ENCODE results near the gene TCERG1L. TPM values are rescaled to one million over a fixed set of nuclear protein-coding genes. Genes with fewer than 3 reads are reported as not detected.

TCERG1L gene
- total and polyA plus RNA-seq, 4 donors, result not detected

- H3K27ac ChIP-seq (ENCODE audit: low read depth in 1 of 2, low read length in 2 of 2), result no peak overlapping the region
- DNase-seq (no peak), ATAC-seq (ENCODE audit: low FRiP score) (no peak)
- H3K9me3 ChIP-seq (ENCODE audit: control insufficient read depth, low read length), result no peaks in the 10 kb centered on the region
- H3K27me3 ChIP-seq (ENCODE audit: control insufficient read depth in 1 of 2, insufficient read depth in 2 of 2, low read length in 1 of 2), result no peaks in the 10 kb centered on the region
- H3K4me1 ChIP-seq (ENCODE audit: control insufficient read depth in 1 of 2, insufficient read depth in 2 of 2, low read length in 2 of 2), result no peaks in the 10 kb centered on the region
- no peak overlapping the region for H3K4me3 ChIP-seq (ENCODE audit: low read length in 2 of 2)
- intact Hi-C loops (cut with DNase I), result no loop called here
- H3K36me3 ChIP-seq (ENCODE audit: control insufficient read depth in 1 of 2, insufficient read depth in 2 of 2, low read length in 1 of 2), result no peaks in the 10 kb centered on the region
- whole genome bisulfite sequencing, 2 donors, result 41% methylated on average over 3 of the region's 3 CpGs
Measured at GRCh38 chr10:131210181-131210580, 101.3 kb downstream of the TCERG1L start.

GRCh38 chr10:131207584-131208532 lies 103.7 kb downstream of the TCERG1L start:
- Histone ChIP-seq H3K9me3 (ENCODE audit: control insufficient read depth, low read length) (no peaks in the 10 kb centered on the region), H3K4me3 (ENCODE audit: low read length in 2 of 2) (no peak overlapping the region), H3K4me1 (ENCODE audit: control insufficient read depth in 1 of 2, insufficient read depth in 2 of 2, low read length in 2 of 2) (no peaks in the 10 kb centered on the region), H3K36me3 (ENCODE audit: control insufficient read depth in 1 of 2, insufficient read depth in 2 of 2, low read length in 1 of 2) (no peaks in the 10 kb centered on the region), H3K27ac (ENCODE audit: low read depth in 1 of 2, low read length in 2 of 2) (no peak overlapping the region), H3K27me3 (ENCODE audit: control insufficient read depth in 1 of 2, insufficient read depth in 2 of 2, low read length in 1 of 2) (no peaks in the 10 kb centered on the region)
- intact Hi-C loops (cut with DNase I), result no loop called here
- 80 to 85% methylated on average over 29 of the region's 29 CpGs for WGBS, 2 donors
- no peak for DNase-seq
- ATAC-seq (ENCODE audit: low FRiP score), result no peak

- Histone ChIP-seq H3K4me3 (ENCODE audit: low read length in 2 of 2) (no peak overlapping the region), H3K4me1 (ENCODE audit: control insufficient read depth in 1 of 2, insufficient read depth in 2 of 2, low read length in 2 of 2) (no peaks in the 10 kb centered on the region), H3K27me3 (ENCODE audit: control insufficient read depth in 1 of 2, insufficient read depth in 2 of 2, low read length in 1 of 2) (no peaks in the 10 kb centered on the region), H3K27ac (ENCODE audit: low read depth in 1 of 2, low read length in 2 of 2) (no peak overlapping the region), H3K36me3 (ENCODE audit: control insufficient read depth in 1 of 2, insufficient read depth in 2 of 2, low read length in 1 of 2) (no peaks in the 10 kb centered on the region), H3K9me3 (ENCODE audit: control insufficient read depth, low read length) (no peaks in the 10 kb centered on the region)
- ATAC-seq (ENCODE audit: low FRiP score) (no peak), DNase-seq (no peak)
- intact Hi-C loops (cut with DNase I), result no loop called here
- 64 to 65% methylated on average over 8 of the region's 8 CpGs for WGBS, 2 donors
Measured at GRCh38 chr10:131207176-131207575, 104.3 kb downstream of the TCERG1L start.

- Histone ChIP-seq H3K27ac (ENCODE audit: low read depth in 1 of 2, low read length in 2 of 2) (no peak overlapping the region), H3K9me3 (ENCODE audit: control insufficient read depth, low read length) (no peaks in the 10 kb centered on the region), H3K4me1 (ENCODE audit: control insufficient read depth in 1 of 2, insufficient read depth in 2 of 2, low read length in 2 of 2) (no peaks in the 10 kb centered on the region), H3K36me3 (ENCODE audit: control insufficient read depth in 1 of 2, insufficient read depth in 2 of 2, low read length in 1 of 2) (no peaks in the 10 kb centered on the region), H3K27me3 (ENCODE audit: control insufficient read depth in 1 of 2, insufficient read depth in 2 of 2, low read length in 1 of 2) (no peaks in the 10 kb centered on the region), H3K4me3 (ENCODE audit: low read length in 2 of 2) (no peak overlapping the region)
- intact Hi-C loops (cut with DNase I), result no loop called here
- DNase-seq (no peak), ATAC-seq (ENCODE audit: low FRiP score) (no peak)
- 75 to 76% methylated on average over 26 of the region's 26 CpGs for WGBS, 2 donors
Measured at GRCh38 chr10:131206111-131206995, 105.2 kb downstream of the TCERG1L start.

- H3K4me1 ChIP-seq (ENCODE audit: control insufficient read depth in 1 of 2, insufficient read depth in 2 of 2, low read length in 2 of 2), result no peaks in the 10 kb centered on the region
- no peak for ATAC-seq (ENCODE audit: low FRiP score)
- H3K27ac ChIP-seq (ENCODE audit: low read depth in 1 of 2, low read length in 2 of 2), result no peak overlapping the region
- intact Hi-C loops (cut with DNase I), result no loop called here
- 82 to 88% methylated on average over 9 of the region's 9 CpGs for WGBS, 2 donors
- H3K4me3 ChIP-seq (ENCODE audit: low read length in 2 of 2), result no peak overlapping the region
- DNase-seq, result no peak
- no peaks in the 10 kb centered on the region for H3K36me3 ChIP-seq (ENCODE audit: control insufficient read depth in 1 of 2, insufficient read depth in 2 of 2, low read length in 1 of 2)
- H3K27me3 ChIP-seq (ENCODE audit: control insufficient read depth in 1 of 2, insufficient read depth in 2 of 2, low read length in 1 of 2), result no peaks in the 10 kb centered on the region
- H3K9me3 ChIP-seq (ENCODE audit: control insufficient read depth, low read length), result no peaks in the 10 kb centered on the region
Measured at GRCh38 chr10:131205556-131205955, 106.0 kb downstream of the TCERG1L start.

GRCh38 chr10:131204406-131205152 lies 106.9 kb downstream of the TCERG1L start:
- no peak for DNase-seq
- Histone ChIP-seq H3K4me1 (ENCODE audit: control insufficient read depth in 1 of 2, insufficient read depth in 2 of 2, low read length in 2 of 2) (no peaks in the 10 kb centered on the region), H3K27me3 (ENCODE audit: control insufficient read depth in 1 of 2, insufficient read depth in 2 of 2, low read length in 1 of 2) (no peaks in the 10 kb centered on the region), H3K36me3 (ENCODE audit: control insufficient read depth in 1 of 2, insufficient read depth in 2 of 2, low read length in 1 of 2) (no peaks in the 10 kb centered on the region), H3K4me3 (ENCODE audit: low read length in 2 of 2) (no peak overlapping the region), H3K9me3 (ENCODE audit: control insufficient read depth, low read length) (no peaks in the 10 kb centered on the region), H3K27ac (ENCODE audit: low read depth in 1 of 2, low read length in 2 of 2) (no peak overlapping the region)
- 85 to 89% methylated on average over 11 of the region's 11 CpGs for WGBS, 2 donors
- ATAC-seq (ENCODE audit: low FRiP score), result no peak
- intact Hi-C loops (cut with DNase I), result no loop called here

- Histone ChIP-seq H3K27me3 (ENCODE audit: control insufficient read depth in 1 of 2, insufficient read depth in 2 of 2, low read length in 1 of 2) (no peaks in the 10 kb centered on the region), H3K4me3 (ENCODE audit: low read length in 2 of 2) (no peak overlapping the region), H3K36me3 (ENCODE audit: control insufficient read depth in 1 of 2, insufficient read depth in 2 of 2, low read length in 1 of 2) (no peaks in the 10 kb centered on the region), H3K27ac (ENCODE audit: low read depth in 1 of 2, low read length in 2 of 2) (no peak overlapping the region), H3K9me3 (ENCODE audit: control insufficient read depth, low read length) (no peaks in the 10 kb centered on the region), H3K4me1 (ENCODE audit: control insufficient read depth in 1 of 2, insufficient read depth in 2 of 2, low read length in 2 of 2) (no peaks in the 10 kb centered on the region)
- intact Hi-C loops (cut with DNase I), result no loop called here
- 75 to 78% methylated on average over 21 to 22 of the region's 22 CpGs for WGBS, 2 donors
- DNase-seq (peak in 1 of 2 donors; percentile 30), ATAC-seq (ENCODE audit: low FRiP score) (no peak)
Measured at GRCh38 chr10:131203456-131204357, 107.8 kb downstream of the TCERG1L start.
